Thyroid gland (tissue), 4 donors: ENCODE data around the gene EHMT1.

Experiments used
- POLR2A ChIP-seq, 2 donors: fragments of 450-650 bp; IDR thresholded peaks; one replicate each; pipeline ENCODE4 v1.6.1; 2017; ENCODE audit warnings: antibody characterized with exemption in 2 of 2, mild to moderate bottlenecking in 2 of 2, moderate library complexity in 1 of 2
- TF ChIP-seq, protein P1 (sequence below), 6 experiments: fragments of 200-600 bp in 3 of 6; fragments of 450-650 bp in 3 of 6; sonication (generic) in 3 of 6; IDR thresholded peaks; one replicate each; pipeline ENCODE4 v1.5.1; 2016 to 2019; ENCODE audit warnings: antibody characterized with exemption in 6 of 6, mild to moderate bottlenecking in 2 of 6, inconsistent platforms in 1 of 6, moderate library complexity in 1 of 6

DNA sequence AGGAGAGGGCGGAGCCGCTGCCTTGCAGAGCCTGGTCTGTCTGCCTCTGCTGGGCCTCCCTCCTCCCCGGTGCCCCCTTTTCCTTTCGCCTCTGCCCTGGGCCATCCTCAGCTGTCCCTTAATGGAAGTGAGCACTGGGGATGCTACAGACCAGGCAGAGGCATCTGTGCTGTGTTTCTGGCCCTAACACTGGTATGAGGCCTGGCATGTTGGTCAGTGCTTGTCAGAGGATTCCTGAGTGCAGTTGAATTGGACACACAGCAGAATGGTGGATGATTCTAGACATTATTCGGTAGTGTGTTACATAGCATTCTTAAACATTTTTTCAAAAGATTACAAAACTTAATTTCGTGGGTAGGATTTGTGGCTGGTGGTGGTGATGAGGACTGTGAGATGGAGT lies 88.6 kb downstream of the EHMT1 start:
- TF ChIP-seq, protein P1, sequence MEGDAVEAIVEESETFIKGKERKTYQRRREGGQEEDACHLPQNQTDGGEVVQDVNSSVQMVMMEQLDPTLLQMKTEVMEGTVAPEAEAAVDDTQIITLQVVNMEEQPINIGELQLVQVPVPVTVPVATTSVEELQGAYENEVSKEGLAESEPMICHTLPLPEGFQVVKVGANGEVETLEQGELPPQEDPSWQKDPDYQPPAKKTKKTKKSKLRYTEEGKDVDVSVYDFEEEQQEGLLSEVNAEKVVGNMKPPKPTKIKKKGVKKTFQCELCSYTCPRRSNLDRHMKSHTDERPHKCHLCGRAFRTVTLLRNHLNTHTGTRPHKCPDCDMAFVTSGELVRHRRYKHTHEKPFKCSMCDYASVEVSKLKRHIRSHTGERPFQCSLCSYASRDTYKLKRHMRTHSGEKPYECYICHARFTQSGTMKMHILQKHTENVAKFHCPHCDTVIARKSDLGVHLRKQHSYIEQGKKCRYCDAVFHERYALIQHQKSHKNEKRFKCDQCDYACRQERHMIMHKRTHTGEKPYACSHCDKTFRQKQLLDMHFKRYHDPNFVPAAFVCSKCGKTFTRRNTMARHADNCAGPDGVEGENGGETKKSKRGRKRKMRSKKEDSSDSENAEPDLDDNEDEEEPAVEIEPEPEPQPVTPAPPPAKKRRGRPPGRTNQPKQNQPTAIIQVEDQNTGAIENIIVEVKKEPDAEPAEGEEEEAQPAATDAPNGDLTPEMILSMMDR (IDR thresholded peaks at IDR 0.05) = no peak
- no peak for TF ChIP-seq POLR2A (IDR thresholded peaks at IDR 0.05)
